T-helper 2 cell treated with Interferon-gamma antibody and Interleukin-4, amounts not matched to agents 5 μg/mL and 100 μg/mL, for 36 hours (primary cell): ENCODE measurements around the gene TRIM14.

Source experiments
- DNase-seq: peaks from one replicate; pipeline ENCODE4 v3.0.0; 2021; ENCODE audit warnings: low spot score
- H3K27ac Mint-ChIP-seq: one replicate; pipeline ENCODE4 v1.8.0; 2021; ENCODE audit warnings: mild to moderate bottlenecking, mixed read lengths
- H3K27me3 Mint-ChIP-seq: one replicate; pipeline ENCODE4 v1.8.0; 2021; ENCODE audit warnings: low read depth, mixed read lengths
- H3K36me3 Mint-ChIP-seq: one replicate; pipeline ENCODE4 v1.8.0; 2021; ENCODE audit warnings: low read depth, mixed read lengths
- H3K4me1 Mint-ChIP-seq: one replicate; pipeline ENCODE4 v1.8.0; 2021; ENCODE audit warnings: low read depth, mixed read lengths
- H3K4me3 Mint-ChIP-seq: one replicate; pipeline ENCODE4 v1.8.0; 2022; ENCODE audit warnings: mild to moderate bottlenecking, moderate library complexity, mixed read lengths
- H3K9me3 Mint-ChIP-seq: one replicate; pipeline ENCODE4 v1.8.0; 2021; ENCODE audit warnings: mixed read lengths

Gene TRIM14

GRCh38 chr9:98108531-98109031, 10.4 kb downstream of the TRIM14 start:
- peaks cover 75% of the 10 kb centered on the region for H3K36me3 Mint-ChIP-seq

GRCh38 chr9:98107926-98108325, 11.1 kb downstream of the TRIM14 start:
- Mint-ChIP-seq H3K36me3 (peaks cover 75% of the 10 kb centered on the region), H3K27me3 (no peaks in the 10 kb centered on the region), H3K27ac (peak overlapping the region; percentile 92), H3K9me3 (no peaks in the 10 kb centered on the region), H3K4me1 (peaks cover 67% of the 10 kb centered on the region), H3K4me3 (peak overlapping the region; percentile 69)
- no peak for DNase-seq

More at GRCh38 chr9:98108531-98109031, 10.4 kb downstream of the TRIM14 start:
- Mint-ChIP-seq H3K4me1 (peaks cover 70% of the 10 kb centered on the region), H3K27ac (peak overlapping the region; percentile 92), H3K9me3 (no peaks in the 10 kb centered on the region), H3K27me3 (no peaks in the 10 kb centered on the region), H3K4me3 (peak overlapping the region; percentile 69)
- peak; percentile 36 for DNase-seq

- H3K27me3 Mint-ChIP-seq: no peaks in the 10 kb centered on the region
- peak overlapping the region; percentile 92 for H3K27ac Mint-ChIP-seq
- DNase-seq: no peak
- peaks cover 71% of the 10 kb centered on the region for H3K36me3 Mint-ChIP-seq
- H3K9me3 Mint-ChIP-seq: no peaks in the 10 kb centered on the region
- peaks cover 74% of the 10 kb centered on the region for H3K4me1 Mint-ChIP-seq
- no peak overlapping the region for H3K4me3 Mint-ChIP-seq
These were observed 14.0 kb downstream of the TRIM14 start for GRCh38 chr9:98105006-98105405.

GRCh38 chr9:98104445-98104881, 14.6 kb downstream of the TRIM14 start:
- Mint-ChIP-seq H3K9me3 (no peaks in the 10 kb centered on the region), H3K4me1 (peaks cover 73% of the 10 kb centered on the region), H3K36me3 (peaks cover 71% of the 10 kb centered on the region), H3K27me3 (no peaks in the 10 kb centered on the region), H3K4me3 (peak overlapping the region; percentile 60), H3K27ac (peak overlapping the region; percentile 92)
- DNase-seq: no peak

GRCh38 chr9:98101868-98102273, 17.2 kb downstream of the TRIM14 start:
- Mint-ChIP-seq H3K36me3 (peaks cover 71% of the 10 kb centered on the region), H3K9me3 (no peaks in the 10 kb centered on the region)

GRCh38 chr9:98101416-98101815, 17.6 kb downstream of the TRIM14 start:
- H3K27me3 Mint-ChIP-seq: no peaks in the 10 kb centered on the region
- H3K4me3 Mint-ChIP-seq: peak overlapping the region; percentile 73
- peaks cover 71% of the 10 kb centered on the region for H3K4me1 Mint-ChIP-seq
- H3K9me3 Mint-ChIP-seq: no peaks in the 10 kb centered on the region
- peaks cover 70% of the 10 kb centered on the region for H3K36me3 Mint-ChIP-seq
- peak overlapping the region; percentile 90 for H3K27ac Mint-ChIP-seq
- no peak for DNase-seq

More at GRCh38 chr9:98101868-98102273, 17.2 kb downstream of the TRIM14 start:
- Mint-ChIP-seq H3K27ac (peak overlapping the region; percentile 90), H3K4me3 (peak overlapping the region; percentile 73), H3K27me3 (no peaks in the 10 kb centered on the region), H3K4me1 (peaks cover 71% of the 10 kb centered on the region)
- DNase-seq: peak; percentile 82

GRCh38 chr9:98100456-98100855, 18.6 kb downstream of the TRIM14 start:
- DNase-seq: no peak
- Mint-ChIP-seq H3K36me3 (peaks cover 70% of the 10 kb centered on the region), H3K4me3 (peak overlapping the region; percentile 80), H3K27ac (peak overlapping the region; percentile 90), H3K4me1 (peaks cover 63% of the 10 kb centered on the region), H3K27me3 (no peaks in the 10 kb centered on the region), H3K9me3 (no peaks in the 10 kb centered on the region)

- no peak for DNase-seq
- H3K27ac Mint-ChIP-seq: peak overlapping the region; percentile 90
- H3K4me1 Mint-ChIP-seq: peaks cover 62% of the 10 kb centered on the region
- peak overlapping the region; percentile 80 for H3K4me3 Mint-ChIP-seq
- peaks cover 69% of the 10 kb centered on the region for H3K36me3 Mint-ChIP-seq
- no peaks in the 10 kb centered on the region for H3K9me3 Mint-ChIP-seq
- H3K27me3 Mint-ChIP-seq: no peaks in the 10 kb centered on the region
These were observed 19.1 kb downstream of the TRIM14 start for GRCh38 chr9:98099898-98100297.

GRCh38 chr9:98099346-98099745, 19.7 kb downstream of the TRIM14 start:
- peak overlapping the region; percentile 80 for H3K4me3 Mint-ChIP-seq

GRCh38 chr9:98097836-98098235, 21.2 kb downstream of the TRIM14 start:
- peaks cover 54% of the 10 kb centered on the region for H3K4me1 Mint-ChIP-seq
- peak; percentile 58 for DNase-seq
- peak overlapping the region; percentile 44 for H3K4me3 Mint-ChIP-seq
- H3K36me3 Mint-ChIP-seq: peaks cover 70% of the 10 kb centered on the region
- no peaks in the 10 kb centered on the region for H3K9me3 Mint-ChIP-seq
- H3K27ac Mint-ChIP-seq: peak overlapping the region; percentile 76
- H3K27me3 Mint-ChIP-seq: no peaks in the 10 kb centered on the region

More at GRCh38 chr9:98099346-98099745, 19.7 kb downstream of the TRIM14 start:
- DNase-seq: no peak
- H3K4me1 Mint-ChIP-seq: peaks cover 60% of the 10 kb centered on the region
- H3K27ac Mint-ChIP-seq: peak overlapping the region; percentile 90
- H3K36me3 Mint-ChIP-seq: peaks cover 69% of the 10 kb centered on the region
- H3K9me3 Mint-ChIP-seq: no peaks in the 10 kb centered on the region
- no peaks in the 10 kb centered on the region for H3K27me3 Mint-ChIP-seq

- Mint-ChIP-seq H3K27ac (peak overlapping the region; percentile 76), H3K9me3 (no peaks in the 10 kb centered on the region), H3K36me3 (peaks cover 74% of the 10 kb centered on the region), H3K27me3 (no peaks in the 10 kb centered on the region), H3K4me1 (peaks cover 48% of the 10 kb centered on the region), H3K4me3 (no peak overlapping the region)
- DNase-seq: no peak
These were observed 22.9 kb downstream of the TRIM14 start for GRCh38 chr9:98096091-98096490.

- Mint-ChIP-seq H3K4me3 (no peak overlapping the region), H3K4me1 (peaks cover 43% of the 10 kb centered on the region)
These were observed 23.6 kb downstream of the TRIM14 start for GRCh38 chr9:98095401-98095800.

GRCh38 chr9:98094851-98095250, 24.2 kb downstream of the TRIM14 start:
- Mint-ChIP-seq H3K4me1 (peaks cover 42% of the 10 kb centered on the region), H3K36me3 (peaks cover 72% of the 10 kb centered on the region), H3K27ac (no peak overlapping the region), H3K27me3 (no peaks in the 10 kb centered on the region), H3K9me3 (no peaks in the 10 kb centered on the region), H3K4me3 (no peak overlapping the region)
- DNase-seq: no peak

More at GRCh38 chr9:98095401-98095800, 23.6 kb downstream of the TRIM14 start:
- DNase-seq: no peak
- no peak overlapping the region for H3K27ac Mint-ChIP-seq
- H3K36me3 Mint-ChIP-seq: peaks cover 73% of the 10 kb centered on the region
- no peaks in the 10 kb centered on the region for H3K27me3 Mint-ChIP-seq
- no peaks in the 10 kb centered on the region for H3K9me3 Mint-ChIP-seq

GRCh38 chr9:98094316-98094715, 24.7 kb downstream of the TRIM14 start:
- DNase-seq: no peak
- H3K4me3 Mint-ChIP-seq: no peak overlapping the region
- H3K27ac Mint-ChIP-seq: peak overlapping the region; percentile 79
- peaks cover 43% of the 10 kb centered on the region for H3K4me1 Mint-ChIP-seq
- H3K9me3 Mint-ChIP-seq: no peaks in the 10 kb centered on the region
- H3K36me3 Mint-ChIP-seq: peaks cover 72% of the 10 kb centered on the region
- H3K27me3 Mint-ChIP-seq: no peaks in the 10 kb centered on the region

- Mint-ChIP-seq H3K4me3 (no peak overlapping the region), H3K4me1 (peaks cover 32% of the 10 kb centered on the region), H3K27ac (peak overlapping the region; percentile 81), H3K9me3 (no peaks in the 10 kb centered on the region), H3K36me3 (peaks cover 65% of the 10 kb centered on the region), H3K27me3 (no peaks in the 10 kb centered on the region)
- DNase-seq: no peak
These were observed 26.4 kb downstream of the TRIM14 start for GRCh38 chr9:98092613-98092931.
